Panc1 (cell line): ENCODE measurements around the gene PLCG1.

Experiments
- REST ChIP-seq, 2 experiments: IDR thresholded peaks; 2 replicates each; pipeline ENCODE4 v1.6.1; 2011 to 2012; ENCODE audit warnings: low read depth in 2 of 2, control low read depth in 1 of 2, low read length in 1 of 2, mild to moderate bottlenecking in 1 of 2, moderate library complexity in 1 of 2; ENCODE audit not compliant: insufficient read depth in 1 of 2
- TF ChIP-seq, protein P1 (sequence below): fragments of 450-650 bp; IDR thresholded peaks from 2 replicates; pipeline ENCODE4 v1.5.1; 2017; ENCODE audit warnings: mild to moderate bottlenecking

DNA sequence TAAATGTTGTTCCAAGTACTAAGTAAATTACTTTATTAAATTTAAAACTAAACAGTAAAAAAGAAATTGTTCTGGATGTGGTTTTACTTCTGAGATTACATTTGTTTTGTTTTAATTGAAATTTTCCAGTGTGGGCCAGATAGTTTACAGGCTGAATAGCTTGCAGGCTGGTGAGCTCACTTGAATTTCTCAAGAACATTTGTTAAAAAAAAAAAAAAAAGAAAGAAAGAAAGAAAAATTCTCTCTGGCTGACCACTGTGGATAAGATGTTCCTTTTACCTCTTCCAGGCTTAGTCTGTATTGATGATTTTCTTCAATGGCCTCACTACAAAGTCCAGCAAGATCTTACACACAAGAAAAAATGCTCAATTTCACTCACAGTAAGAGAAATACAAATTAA lies 85.4 kb downstream of the PLCG1 start:
- no peak for TF ChIP-seq REST (IDR thresholded peaks at IDR 0.05; ENCODE audit: insufficient read depth in 1 of 2, low read depth in 2 of 2, low read length in 1 of 2)
- TF ChIP-seq, protein P1, sequence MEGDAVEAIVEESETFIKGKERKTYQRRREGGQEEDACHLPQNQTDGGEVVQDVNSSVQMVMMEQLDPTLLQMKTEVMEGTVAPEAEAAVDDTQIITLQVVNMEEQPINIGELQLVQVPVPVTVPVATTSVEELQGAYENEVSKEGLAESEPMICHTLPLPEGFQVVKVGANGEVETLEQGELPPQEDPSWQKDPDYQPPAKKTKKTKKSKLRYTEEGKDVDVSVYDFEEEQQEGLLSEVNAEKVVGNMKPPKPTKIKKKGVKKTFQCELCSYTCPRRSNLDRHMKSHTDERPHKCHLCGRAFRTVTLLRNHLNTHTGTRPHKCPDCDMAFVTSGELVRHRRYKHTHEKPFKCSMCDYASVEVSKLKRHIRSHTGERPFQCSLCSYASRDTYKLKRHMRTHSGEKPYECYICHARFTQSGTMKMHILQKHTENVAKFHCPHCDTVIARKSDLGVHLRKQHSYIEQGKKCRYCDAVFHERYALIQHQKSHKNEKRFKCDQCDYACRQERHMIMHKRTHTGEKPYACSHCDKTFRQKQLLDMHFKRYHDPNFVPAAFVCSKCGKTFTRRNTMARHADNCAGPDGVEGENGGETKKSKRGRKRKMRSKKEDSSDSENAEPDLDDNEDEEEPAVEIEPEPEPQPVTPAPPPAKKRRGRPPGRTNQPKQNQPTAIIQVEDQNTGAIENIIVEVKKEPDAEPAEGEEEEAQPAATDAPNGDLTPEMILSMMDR = no peak
